H1 (cell line): Measurements from ENCODE around the gene STEAP1B. TPM values are rescaled to one million over a fixed set of nuclear protein-coding genes. Genes with fewer than 3 reads are reported as not detected.

ENCODE experiments used
- CTCF ChIA-PET: fragments of 300-600 bp; sonication (Branson Sonifier 250); formaldehyde crosslinking; loops from one replicate; lab custom pipeline; 2021; ENCODE audit not compliant: partially characterized antibody; lab: Charles Lee
- POLR2A ChIA-PET: fragments of 300-600 bp; sonication (Branson Sonifier 250); formaldehyde crosslinking; loops from one replicate; lab custom pipeline; 2021; ENCODE audit warnings: inconsistent platforms; ENCODE audit not compliant: partially characterized antibody; lab: Charles Lee
- DNase-seq, 2 experiments: peaks; one replicate each; pipeline versions ENCODE4 v3.0.0 to v3.0.0-alpha.2; 2010 to 2022; ENCODE audit warnings: low spot score in 2 of 2, low read depth in 1 of 2, mixed read lengths in 1 of 2
- FAIRE-seq: peaks from 2 replicates; lab custom pipeline; 2011; peaks lifted over from hg19 to GRCh38; lab: Jason Lieb, UNC
- H2AFZ ChIP-seq: 2 replicates; pipeline ENCODE4 v1.8.1; 2012; ENCODE audit warnings: low read length, inconsistent platforms
- H2AK5ac ChIP-seq: 2 replicates; pipeline ENCODE4 v1.6.1; 2013; ENCODE audit warnings: low read depth, low read length
- H2BK120ac ChIP-seq: replicated peaks from 2 replicates; pipeline ENCODE3; 2013; ENCODE audit warnings: low read depth, low read length, inconsistent platforms
- H2BK12ac ChIP-seq: 2 replicates; pipeline ENCODE4 v1.6.1; 2013; ENCODE audit warnings: low read depth, low read length
- H2BK15ac ChIP-seq: 2 replicates; pipeline ENCODE4 v1.6.1; 2013; ENCODE audit warnings: low read length
- H2BK20ac ChIP-seq: 2 replicates; pipeline ENCODE4 v1.6.1; 2013; ENCODE audit warnings: low read length
- H2BK5ac ChIP-seq: 2 replicates; pipeline ENCODE4 v1.6.1; 2013; ENCODE audit warnings: low read depth, low read length
- H3K14ac ChIP-seq: 2 replicates; pipeline ENCODE4 v1.6.1; 2013; ENCODE audit warnings: inconsistent platforms; ENCODE audit not compliant: insufficient read length
- H3K18ac ChIP-seq: 2 replicates; pipeline ENCODE4 v1.6.1; 2013; ENCODE audit warnings: low read length; ENCODE audit errors: extremely low read depth
- H3K23ac ChIP-seq: 2 replicates; pipeline ENCODE4 v1.6.1; 2013; ENCODE audit warnings: inconsistent platforms; ENCODE audit not compliant: insufficient read length
- H3K23me2 ChIP-seq: 2 replicates; pipeline ENCODE4 v1.6.1; 2013; ENCODE audit warnings: low read depth, low read length
- H3K27ac ChIP-seq: 2 replicates; pipeline ENCODE4 v1.6.1; 2011; ENCODE audit warnings: low read depth, low read length, inconsistent platforms
- H3K27me3 ChIP-seq, 4 experiments: replicated peaks in 1 of 4; 1 replicate in 1 of 4; 2 replicates in 3 of 4; pipeline versions ENCODE4 v1.6.1 to v1.8.1; 2011 to 2013; ENCODE audit warnings: low read length in 3 of 4, mild to moderate bottlenecking in 3 of 4, inconsistent platforms in 2 of 4, mixed read lengths in 2 of 4, moderate library complexity in 1 of 4; ENCODE audit not compliant: control insufficient read depth in 3 of 4, insufficient read depth in 3 of 4; ENCODE audit errors: extremely low read depth in 1 of 4
- H3K36me3 ChIP-seq, 4 experiments: 2 replicates each; pipeline versions ENCODE4 v1.6.1 to v1.8.1; 2011 to 2013; ENCODE audit warnings: mild to moderate bottlenecking in 4 of 4, low read length in 3 of 4, moderate library complexity in 2 of 4, control low read depth in 1 of 4, inconsistent platforms in 1 of 4; ENCODE audit not compliant: insufficient read depth in 4 of 4, control insufficient read depth in 2 of 4
- H3K4ac ChIP-seq: replicated peaks from 2 replicates; pipeline ENCODE3; 2013; ENCODE audit warnings: low read length, low read depth, mixed read lengths, inconsistent platforms; ENCODE audit not compliant: insufficient read length
- H3K4me1 ChIP-seq, 4 experiments: replicated peaks in 1 of 4; 1 replicate in 1 of 4; 2 replicates in 3 of 4; pipeline versions ENCODE4 v1.6.1 to v1.8.1; 2011 to 2013; ENCODE audit warnings: low read length in 3 of 4, inconsistent platforms in 2 of 4, mixed read lengths in 1 of 4; ENCODE audit not compliant: insufficient read depth in 4 of 4, control insufficient read depth in 3 of 4
- H3K4me2 ChIP-seq, 2 experiments: 2 replicates each; pipeline versions ENCODE4 v1.6.1 to v1.8.1; 2011 to 2013; ENCODE audit warnings: low read depth in 2 of 2, low read length in 2 of 2, control low read depth in 1 of 2, inconsistent platforms in 1 of 2, mild to moderate bottlenecking in 1 of 2; ENCODE audit not compliant: insufficient read depth in 1 of 2
- H3K4me3 ChIP-seq, 4 experiments: fragments of 200-600, 300-600 bp in 1 of 4; sonication (generic), shearing (Covaris generic), sonication (Bioruptor Twin) in 1 of 4; 2 replicates each; pipeline versions ENCODE4 v1.5.1 to v1.8.1; 2011 to 2016; ENCODE audit warnings: low read length in 4 of 4, low read depth in 3 of 4, control low read depth in 2 of 4, inconsistent platforms in 2 of 4, mild to moderate bottlenecking in 2 of 4, mixed read lengths in 1 of 4, moderate library complexity in 1 of 4; ENCODE audit not compliant: insufficient read depth in 2 of 4; ENCODE audit errors: extremely low read depth in 1 of 4
- H3K56ac ChIP-seq: replicated peaks from 2 replicates; pipeline ENCODE3; 2013; ENCODE audit warnings: low read depth, mild to moderate bottlenecking, mixed read lengths, low read length, inconsistent platforms; ENCODE audit not compliant: insufficient read length
- H3K79me1 ChIP-seq: 2 replicates; pipeline ENCODE4 v1.6.1; 2013; ENCODE audit warnings: low read depth, low read length, control low read depth
- H3K79me2 ChIP-seq, 2 experiments: 2 replicates each; pipeline versions ENCODE4 v1.6.1 to v1.8.1; 2012 to 2013; ENCODE audit warnings: low read length in 2 of 2, mild to moderate bottlenecking in 2 of 2, inconsistent platforms in 1 of 2; ENCODE audit not compliant: insufficient read depth in 2 of 2, control insufficient read depth in 1 of 2
- H3K9ac ChIP-seq, 4 experiments: replicated peaks in 1 of 4; 1 replicate in 1 of 4; 2 replicates in 3 of 4; pipeline versions ENCODE4 v1.6.1 to v1.8.1; 2011 to 2013; ENCODE audit warnings: low read depth in 3 of 4, low read length in 3 of 4, control low read depth in 2 of 4, mild to moderate bottlenecking in 2 of 4, moderate library complexity in 2 of 4, inconsistent platforms in 1 of 4; ENCODE audit errors: extremely low read depth in 1 of 4
- H3K9me3 ChIP-seq, 2 experiments: 2 replicates each; pipeline versions ENCODE4 v1.6.1 to v1.8.1; 2012 to 2013; ENCODE audit warnings: mild to moderate bottlenecking in 2 of 2, moderate library complexity in 2 of 2, control low read depth in 1 of 2, inconsistent platforms in 1 of 2, low read depth in 1 of 2, low read length in 1 of 2, mixed read lengths in 1 of 2; ENCODE audit not compliant: insufficient read depth in 2 of 2
- H4K20me1 ChIP-seq, 2 experiments: replicated peaks in 1 of 2; 2 replicates each; pipeline versions ENCODE3 to v1.8.1; 2011 to 2013; ENCODE audit warnings: inconsistent platforms in 2 of 2, low read length in 2 of 2, mild to moderate bottlenecking in 1 of 2; ENCODE audit not compliant: insufficient read depth in 2 of 2, control insufficient read depth in 1 of 2
- H4K5ac ChIP-seq: 2 replicates; pipeline ENCODE4 v1.6.1; 2013; ENCODE audit warnings: low read length, low read depth, mixed read lengths, inconsistent platforms; ENCODE audit not compliant: insufficient read length
- H4K8ac ChIP-seq: 2 replicates; pipeline ENCODE4 v1.8.0; 2013; ENCODE audit warnings: mild to moderate bottlenecking, moderate library complexity, low read length, inconsistent platforms; ENCODE audit not compliant: insufficient read depth; ENCODE audit errors: extremely low read depth
- H4K91ac ChIP-seq: replicated peaks from 2 replicates; pipeline ENCODE3; 2013; ENCODE audit warnings: low read length, mixed read lengths, inconsistent platforms; ENCODE audit not compliant: insufficient read length
- GABPA ChIP-seq: IDR thresholded peaks from 2 replicates; pipeline ENCODE4 v1.6.1; 2011; ENCODE audit warnings: mild to moderate bottlenecking, low read length, moderate library complexity, borderline replicate concordance; ENCODE audit not compliant: insufficient read depth
- WGBS, 2 experiments: shearing (Covaris generic) in 1 of 2; methylation state at CpG; one replicate each; pipeline versions ENCODE4 v1.1.6 to v1.1.7; 2013 to 2015; ENCODE audit warnings: low lambda C conversion rate in 2 of 2, mixed read lengths in 2 of 2, inconsistent platforms in 1 of 2, low coverage in 1 of 2, missing lambda C conversion rate in 1 of 2; ENCODE audit not compliant: insufficient replicate concordance in 2 of 2, insufficient coverage in 1 of 2, insufficient read length in 1 of 2; ENCODE audit errors: extremely low coverage in 1 of 2, missing lambda C conversion rate in 1 of 2; 5-methylcytosine and 5-hydroxymethylcytosine counted together
- polyA plus RNA-seq, 7 experiments: library from polyadenylated mRNA; depleted of rRNA in 3 of 7; stranded (reverse) in 5 of 7; unstranded in 2 of 7; fragments of >200 nt in 5 of 7; fragments of 200-250 nt in 2 of 7; gene quantifications; 1 replicate in 5 of 7; 2 replicates in 1 of 7; 4 replicates in 1 of 7; pipeline versions ENCODE4 v1.2.1 to v1.2.3, GENCODE V29; 2011 to 2013; ENCODE audit warnings: missing spikeins in 2 of 7, mixed read lengths in 2 of 7
- total RNA-seq: library from RNA; stranded (reverse); fragmentation: NEBNext Ultra II Directional; extraction: Animal tissue kit (Norgen Biotek cat#: 25700); gene quantifications from 2 replicates; pipeline ENCODE4 v1.2.1, GENCODE V29; 2021
- TF ChIP-seq, protein P1 (sequence below): IDR thresholded peaks from 2 replicates; pipeline ENCODE4 v1.6.1; 2012; ENCODE audit warnings: inconsistent platforms

Gene STEAP1B
- total and polyA plus RNA-seq, 2 of the 8 experiments (the other 6 are each of a cell fraction or from before 2014, with no cell fraction given): 5.4 to 8.7 TPM

DNA sequence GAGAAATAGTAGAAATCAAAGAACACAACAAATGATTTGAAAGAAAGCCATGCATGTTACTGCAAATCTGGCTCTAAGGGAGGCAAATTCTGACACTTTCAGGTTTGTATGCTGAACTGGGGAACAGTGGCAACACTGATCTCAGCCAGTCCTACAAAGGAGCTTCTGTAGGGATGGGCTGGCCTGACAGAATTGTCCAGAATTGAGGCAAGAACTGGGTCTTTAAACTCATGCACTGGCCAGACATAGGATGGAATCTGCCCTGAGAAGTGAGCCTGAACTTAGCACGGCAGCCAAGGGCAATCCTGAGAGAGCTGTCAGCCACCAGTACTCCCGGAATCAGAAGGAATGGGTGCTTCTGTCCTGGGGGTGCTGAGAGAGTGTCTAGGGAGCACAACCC, 72.1 kb downstream of the STEAP1B start:
- TF ChIP-seq GABPA: no peak
- TF ChIP-seq, protein P1, sequence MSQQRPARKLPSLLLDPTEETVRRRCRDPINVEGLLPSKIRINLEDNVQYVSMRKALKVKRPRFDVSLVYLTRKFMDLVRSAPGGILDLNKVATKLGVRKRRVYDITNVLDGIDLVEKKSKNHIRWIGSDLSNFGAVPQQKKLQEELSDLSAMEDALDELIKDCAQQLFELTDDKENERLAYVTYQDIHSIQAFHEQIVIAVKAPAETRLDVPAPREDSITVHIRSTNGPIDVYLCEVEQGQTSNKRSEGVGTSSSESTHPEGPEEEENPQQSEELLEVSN: no peak
- Histone ChIP-seq H2BK20ac (no peak overlapping the region), H3K4me3 (no peak overlapping the region), H3K23ac (no peak overlapping the region), H3K79me2 (no peaks in the 10 kb centered on the region), H3K14ac (no peak overlapping the region), H3K9me3 (no peaks in the 10 kb centered on the region), H2AFZ (no peak overlapping the region), H3K36me3 (no peaks in the 10 kb centered on the region), H3K9ac (no peak overlapping the region), H3K4ac (no peak overlapping the region), H4K20me1 (no peaks in the 10 kb centered on the region), H2AK5ac (no peak overlapping the region), H3K18ac (0 out of 2 replicates have a peak overlapping the region, but pooled peaks have one; percentile 1), H4K8ac (no peak overlapping the region), H2BK5ac (no peak overlapping the region), H3K23me2 (no peaks in the 10 kb centered on the region), H4K91ac (no peak overlapping the region), H4K5ac (no peak overlapping the region), H2BK12ac (no peak overlapping the region; the same call in 1 of the 2 replicates), H3K4me1 (peaks cover 2 to 6% (median 3%) of the 10 kb centered on the region in 4 experiments; a peak in 5 of 7 replicates), H3K79me1 (no peaks in the 10 kb centered on the region), H3K56ac (no peak overlapping the region), H3K27ac (no peak overlapping the region), H3K4me2 (no peak overlapping the region), H2BK120ac (no peak overlapping the region), H3K27me3 (no peaks in the 10 kb centered on the region; a peak in 1 of 7 replicates), H2BK15ac (no peak overlapping the region)
- ChIA-PET CTCF (interaction anchor here (0.9 kb wide), 2 partner anchors 40 to 409 kb away, joined by 3 read pairs; no protein-coding TSS in a partner anchor), POLR2A (no interaction called here)
- 84% methylated on average over 2 of the region's 2 CpGs; no CpG with 5 or more reads in 1 of the 2 experiments for WGBS, 2 experiments
- DNase-seq: no peak
- no peak for FAIRE-seq
